T-helper 17 cell (primary cell): Measurements from ENCODE around the gene HPGD. TPM values are rescaled to one million over a fixed set of nuclear protein-coding genes. Genes with fewer than 3 reads are reported as not detected.

Source experiments
- ATAC-seq: fragments of 150-1000 bp; cut with Tn5 transposase; 2 replicates; pipeline ENCODE4 v1.10.0; 2021; ENCODE audit warnings: mild to moderate bottlenecking, moderate library complexity
- DNase-seq, 3 donors: peaks; one replicate each; pipeline versions ENCODE4 v3.0.0 to v3.0.0-alpha.2; 2020 to 2021
- H3K9me3 ChIP-seq: one replicate; pipeline ENCODE4 v1.7.0; 2013; ENCODE audit warnings: low read length, mild to moderate bottlenecking; ENCODE audit not compliant: control insufficient read depth, poor library complexity, severe bottlenecking
- H3K27ac Mint-ChIP-seq: one replicate; pipeline ENCODE4 v1.8.0; 2022; ENCODE audit warnings: mild to moderate bottlenecking, moderate library complexity, mixed read lengths
- H3K27me3 Mint-ChIP-seq: one replicate; pipeline ENCODE4 v1.8.0; 2022; ENCODE audit warnings: mixed read lengths
- H3K36me3 Mint-ChIP-seq: one replicate; pipeline ENCODE4 v1.8.0; 2022; ENCODE audit warnings: low read depth, mixed read lengths
- H3K4me1 Mint-ChIP-seq: one replicate; pipeline ENCODE4 v1.8.0; 2022; ENCODE audit warnings: mild to moderate bottlenecking, mixed read lengths
- H3K4me3 Mint-ChIP-seq: one replicate; pipeline ENCODE4 v1.8.0; 2022; ENCODE audit warnings: mild to moderate bottlenecking, moderate library complexity, mixed read lengths
- total RNA-seq, 4 donors: library from RNA in 2 of 4; stranded (reverse) in 2 of 4; gene quantifications; one replicate each; pipeline ENCODE4 v1.2.3 and lab custom pipeline; 2022 to 2026

The HPGD gene
- total RNA-seq, 2 donors from 2014 or later: 19.3 to 20.8 TPM

DNA sequence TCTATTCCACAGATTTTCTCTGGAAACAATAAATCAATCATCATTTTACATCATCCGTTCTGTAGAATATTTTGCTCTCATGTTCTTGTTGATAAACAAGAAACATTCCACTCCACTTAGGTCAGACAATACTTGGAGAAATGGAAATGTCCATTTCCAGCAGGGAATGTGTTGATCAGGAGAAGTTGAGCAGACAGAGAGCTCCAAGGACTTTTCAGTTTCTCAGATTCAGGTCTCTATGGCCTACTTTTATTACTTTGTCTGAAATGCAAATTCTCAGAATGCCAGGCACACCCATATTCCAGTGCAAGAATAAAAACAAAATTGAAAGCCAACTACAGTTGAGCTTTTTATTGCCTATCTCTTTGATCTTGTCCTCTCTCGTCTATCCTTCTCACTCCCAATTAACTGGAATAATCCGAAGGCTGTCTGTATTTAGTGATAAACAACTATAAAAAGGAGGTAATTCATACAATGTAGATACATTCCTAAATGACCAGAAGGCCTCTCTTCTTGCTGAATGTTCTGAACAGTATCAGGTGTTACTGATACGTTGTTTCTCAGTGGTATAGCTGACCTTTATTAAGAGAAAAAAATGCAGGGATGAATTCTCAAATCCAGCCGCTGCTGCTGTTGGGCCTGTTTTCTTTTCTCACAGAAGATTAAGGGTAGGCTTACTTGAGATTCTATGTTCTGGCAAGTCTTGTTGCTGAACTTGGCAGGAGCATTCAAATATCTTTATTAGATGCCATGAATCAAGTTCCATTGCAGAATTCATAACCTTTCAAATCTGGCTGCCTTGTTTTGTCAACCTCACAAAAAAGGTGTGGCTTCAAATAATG, 72.1 kb downstream of the HPGD start:
- H3K4me3 Mint-ChIP-seq: no peak overlapping the region
- H3K9me3 ChIP-seq: no peaks in the 10 kb centered on the region
- no peaks in the 10 kb centered on the region for H3K27me3 Mint-ChIP-seq
- H3K27ac Mint-ChIP-seq: no peak overlapping the region
- ATAC-seq: no peak
- no peaks in the 10 kb centered on the region for H3K36me3 Mint-ChIP-seq
- H3K4me1 Mint-ChIP-seq: peaks cover 2% of the 10 kb centered on the region
- DNase-seq: no peak

- peaks cover 2% of the 10 kb centered on the region for H3K4me1 Mint-ChIP-seq
- H3K27ac Mint-ChIP-seq: no peak overlapping the region
- no peaks in the 10 kb centered on the region for H3K27me3 Mint-ChIP-seq
- no peaks in the 10 kb centered on the region for H3K36me3 Mint-ChIP-seq
- no peaks in the 10 kb centered on the region for H3K9me3 ChIP-seq
- no peak for DNase-seq
- ATAC-seq: no peak
- H3K4me3 Mint-ChIP-seq: no peak overlapping the region
Measured at GRCh38 chr4:174449152-174449551, 73.1 kb downstream of the HPGD start.

- no peak overlapping the region for H3K27ac Mint-ChIP-seq
- ATAC-seq: no peak
- H3K27me3 Mint-ChIP-seq: no peaks in the 10 kb centered on the region
- no peak for DNase-seq
- H3K9me3 ChIP-seq: no peaks in the 10 kb centered on the region
- no peaks in the 10 kb centered on the region for H3K36me3 Mint-ChIP-seq
- H3K4me1 Mint-ChIP-seq: no peaks in the 10 kb centered on the region
- H3K4me3 Mint-ChIP-seq: no peak overlapping the region
Measured at GRCh38 chr4:174444390-174444789, 77.9 kb downstream of the HPGD start.

Other genes starting within 250 kb of the HPGD start
- 10 to 100 TPM; 13.9 to 20.0 TPM for gene FBXO8, start 238.8 kb downstream of the HPGD start, total RNA-seq
- gene CEP44, start 238.6 kb downstream of the HPGD start, total RNA-seq: 10 to 100 TPM; 20.0 to 21.4 TPM